ENCODE data around the gene KCNK7.
"Not testable (repeated sequence)": the region's sequence is repeated elsewhere in the genome, so short reads cannot be mapped to it uniquely, and the experiment has no call there.

Gene KCNK7

GRCh38 chr11:65574811-65575567 lies 20.6 kb downstream of the KCNK7 start:
- no peak for DNase-seq (ENCODE audit: low read depth in 2 of 2, low spot score in 1 of 2)

- peak in 1 of 2 donors; percentile 73 for DNase-seq (ENCODE audit: low read depth in 2 of 2, low spot score in 1 of 2)
These were observed 21.3 kb downstream of the KCNK7 start for GRCh38 chr11:65574109-65574810.

DNA sequence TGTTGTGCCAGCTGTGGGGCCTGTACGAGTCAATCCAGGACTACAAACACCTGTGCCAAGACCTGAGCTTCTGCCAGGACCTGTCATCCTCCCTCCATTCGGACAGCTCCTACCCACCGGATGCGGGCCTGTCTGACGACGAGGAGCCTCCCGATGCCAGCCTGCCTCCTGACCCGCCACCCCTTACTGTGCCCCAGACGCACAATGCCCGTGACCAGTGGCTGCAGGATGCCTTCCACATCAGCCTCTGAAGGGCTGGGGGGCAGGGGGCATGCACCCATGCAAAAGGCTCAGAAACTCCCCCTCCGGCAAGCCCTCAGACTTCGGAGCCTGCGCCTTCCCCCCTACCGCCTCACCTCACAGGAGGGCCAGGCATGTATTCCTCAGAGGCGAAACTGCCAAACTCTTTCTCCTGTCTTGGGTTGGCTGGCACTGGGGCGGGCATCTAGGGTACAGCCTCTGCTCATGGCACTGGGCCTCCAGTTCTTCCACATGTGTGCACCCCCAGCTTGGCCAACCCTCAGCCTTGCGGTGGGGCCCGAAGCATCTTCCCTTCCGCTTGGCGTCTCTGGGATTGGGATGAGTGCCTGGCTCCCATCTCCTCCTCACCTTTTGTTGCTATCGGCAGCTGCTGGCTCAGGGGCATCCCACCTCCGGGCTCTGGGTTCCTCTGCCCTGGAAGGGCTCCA lies 22.1 kb downstream of the KCNK7 start:
- no peak for DNase-seq (ENCODE audit: low read depth in 2 of 2, low spot score in 1 of 2)

- DNase-seq (ENCODE audit: low read depth in 2 of 2, low spot score in 1 of 2), result peak in 1 of 2 donors; percentile 81
These were observed 23.1 kb downstream of the KCNK7 start, which contains the start of gene FAM89B for GRCh38 chr11:65572356-65573051. Gene FAM89B (plus strand): TSS chr11:65572538. CDS start chr11:65572670, 132 bp downstream.

DNA sequence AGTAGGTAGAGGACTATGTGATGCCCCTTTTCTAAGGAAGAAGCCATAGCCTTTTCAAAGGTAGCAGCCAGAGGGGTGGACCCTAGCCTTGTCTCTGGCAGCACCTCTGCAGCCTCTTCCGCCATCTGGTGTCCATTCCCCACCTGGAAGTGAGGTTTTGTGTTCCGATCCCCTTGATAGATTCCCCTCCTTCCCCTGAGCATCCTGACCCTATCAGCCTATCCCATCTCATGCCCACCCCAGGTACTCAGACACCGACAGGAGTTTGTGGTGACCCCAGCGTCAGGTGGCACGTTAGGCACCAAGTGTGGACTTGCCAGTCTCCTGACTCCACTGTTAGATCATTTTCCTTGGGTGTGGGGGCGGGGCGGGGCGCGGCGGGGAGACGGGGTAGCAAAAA lies 23.7 kb downstream of the KCNK7 start:
- DNase-seq (ENCODE audit: low read depth in 2 of 2, low spot score in 1 of 2), result no peak

DNA sequence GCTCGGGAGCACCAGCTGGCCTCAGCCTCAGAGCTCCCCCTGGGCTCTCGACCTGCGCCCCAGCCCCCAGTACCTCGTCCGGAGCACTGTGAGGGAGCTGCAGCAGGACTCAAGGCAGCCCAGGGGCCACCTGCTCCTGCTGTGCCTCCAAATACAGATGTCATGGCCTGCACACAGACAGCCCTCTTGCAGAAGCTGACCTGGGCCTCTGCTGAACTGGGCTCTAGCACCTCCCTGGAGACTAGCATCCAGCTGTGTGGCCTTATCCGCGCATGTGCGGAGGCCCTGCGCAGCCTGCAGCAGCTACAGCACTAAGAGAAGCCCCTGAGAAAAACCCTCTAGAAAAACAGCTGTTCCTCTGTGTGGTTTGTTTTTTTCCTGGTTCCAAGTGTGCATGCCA lies 24.2 kb downstream of the KCNK7 start:
- no peak for DNase-seq (ENCODE audit: low read depth in 2 of 2, low spot score in 1 of 2)

- peak; percentile 94 to 96 for DNase-seq (ENCODE audit: low read depth in 2 of 2, low spot score in 1 of 2)
These were observed 25.4 kb downstream of the KCNK7 start, which contains the start of gene ZNRD2 for GRCh38 chr11:65569973-65570918. Gene ZNRD2 (plus strand): TSS chr11:65570477. CDS start chr11:65570492, 15 bp downstream.

DNA sequence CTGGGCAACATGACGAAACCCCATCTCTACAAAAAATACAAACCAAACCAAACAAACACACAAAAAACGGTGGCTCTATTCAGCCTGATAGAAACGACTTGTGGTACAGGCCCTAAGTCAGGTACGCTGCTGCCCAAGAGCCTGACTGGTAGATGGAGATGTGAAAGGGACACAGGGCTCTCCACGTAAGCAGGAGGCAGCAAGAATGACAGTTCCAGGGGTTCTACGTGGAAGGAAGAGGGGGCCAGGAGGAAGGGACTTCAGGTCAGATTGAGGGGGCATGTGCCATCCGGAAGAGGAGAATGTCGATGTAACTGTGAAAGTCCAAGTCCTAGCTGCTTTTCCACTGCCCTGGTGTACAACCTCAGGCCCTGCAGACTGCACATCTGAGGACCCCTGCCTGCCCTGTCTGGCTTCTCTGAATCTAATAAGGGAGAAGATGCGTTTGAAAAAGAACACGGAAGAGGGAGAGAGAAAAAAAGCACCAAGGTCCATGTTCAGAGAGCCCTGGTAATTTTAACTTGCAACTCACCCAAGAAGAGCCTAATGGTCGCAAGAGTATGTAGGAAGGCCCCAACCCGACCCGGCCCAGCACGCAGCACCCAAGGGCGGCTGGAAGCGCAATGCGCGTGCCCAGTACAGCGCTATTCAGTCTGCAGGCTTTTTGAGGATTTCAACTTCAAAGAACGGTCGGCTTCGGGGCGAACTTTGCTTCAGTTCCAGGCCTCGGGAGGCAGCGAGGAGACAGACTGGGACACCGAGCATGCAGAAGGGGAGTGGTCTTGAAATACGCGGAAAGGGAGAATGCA lies 26.2 kb downstream of the KCNK7 start:
- no peak for DNase-seq (ENCODE audit: low read depth in 2 of 2, low spot score in 1 of 2)

DNA sequence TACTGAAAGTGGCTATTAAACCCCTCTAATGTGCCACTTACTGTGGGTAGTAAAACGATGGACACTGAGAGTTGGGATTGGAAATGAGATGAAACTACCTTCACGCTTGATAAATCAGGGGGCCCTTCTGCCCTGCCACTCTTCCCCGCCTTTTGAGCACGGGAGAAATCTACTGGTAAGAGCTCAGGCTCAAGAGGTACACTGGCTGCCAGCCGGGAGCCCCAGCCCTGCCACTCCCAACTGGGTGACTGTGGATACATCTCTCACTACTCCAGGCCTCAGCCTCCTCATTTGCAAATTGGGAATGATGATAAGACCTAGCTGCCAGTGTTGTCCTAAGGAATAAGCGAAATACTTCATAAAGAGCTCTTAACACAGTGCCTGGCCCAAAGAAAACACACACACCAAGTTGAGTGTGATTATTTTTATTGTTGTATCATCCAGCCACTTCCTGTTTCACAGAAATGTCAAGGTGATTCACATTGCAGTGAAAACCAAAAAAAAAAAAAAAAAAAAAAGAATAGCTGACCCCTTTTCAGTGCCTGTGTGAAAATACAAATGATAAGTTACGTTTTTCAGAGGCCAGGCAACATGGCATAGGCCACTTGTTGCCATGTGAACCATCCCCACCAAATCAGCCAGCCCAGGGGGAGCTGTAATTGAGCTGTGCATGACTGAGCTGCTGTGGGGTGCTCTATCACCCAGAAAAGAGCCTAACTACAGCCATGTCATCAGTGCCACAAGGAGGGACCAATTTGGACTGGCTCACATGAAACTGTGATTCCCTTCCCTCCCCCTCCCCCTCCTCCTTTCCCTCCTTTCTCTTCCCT lies 29.8 kb downstream of the KCNK7 start:
- DNase-seq (ENCODE audit: low read depth in 2 of 2, low spot score in 1 of 2), result no peak

GRCh38 chr11:65564879-65565559 lies 30.6 kb downstream of the KCNK7 start:
- not testable (repeated sequence) for DNase-seq (ENCODE audit: low read depth in 2 of 2, low spot score in 1 of 2)

DNA sequence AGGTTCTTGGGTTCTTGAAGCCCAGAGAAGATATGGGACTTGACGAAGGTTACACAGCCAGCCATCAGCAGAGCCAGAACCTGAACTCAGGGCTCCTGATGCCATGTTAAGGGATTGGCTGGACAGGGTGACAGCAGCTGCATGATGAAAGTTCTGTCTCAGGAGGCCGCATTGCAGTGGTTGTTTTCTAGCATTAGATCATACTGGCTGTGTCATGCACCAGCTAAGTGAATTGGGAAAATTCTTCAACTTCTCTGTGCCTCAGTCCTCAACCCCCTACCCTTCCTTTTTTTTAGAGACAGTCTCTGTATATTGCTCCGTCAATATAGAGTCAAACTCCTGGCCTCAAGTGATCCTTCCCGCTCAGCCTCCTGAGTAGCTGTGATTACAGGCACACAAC lies 32.0 kb downstream of the KCNK7 start:
- DNase-seq (ENCODE audit: low read depth in 2 of 2, low spot score in 1 of 2), result no peak

- DNase-seq (ENCODE audit: low read depth in 2 of 2, low spot score in 1 of 2), result no peak
These were observed 32.8 kb downstream of the KCNK7 start for GRCh38 chr11:65562788-65563187.

GRCh38 chr11:65562020-65562419 lies 33.6 kb downstream of the KCNK7 start:
- DNase-seq (ENCODE audit: low read depth in 2 of 2, low spot score in 1 of 2), result no peak

- no peak for DNase-seq (ENCODE audit: low read depth in 2 of 2, low spot score in 1 of 2)
These were observed 34.8 kb downstream of the KCNK7 start for GRCh38 chr11:65560555-65561418.

GRCh38 chr11:65559951-65560537 lies 35.6 kb downstream of the KCNK7 start:
- DNase-seq (ENCODE audit: low read depth in 2 of 2, low spot score in 1 of 2), result no peak

GRCh38 chr11:65559535-65559934 lies 36.1 kb downstream of the KCNK7 start:
- no peak for DNase-seq (ENCODE audit: low read depth in 2 of 2, low spot score in 1 of 2)

Data from stimulated activated CD8-positive, alpha-beta memory T cell treated with anti-CD3 and anti-CD28 coated beads, Interleukin-4, amount 100 ng/mL, for 1 hour (primary cell).